Measurements from ENCODE around the gene SFRP4.

The SFRP4 gene

DNA sequence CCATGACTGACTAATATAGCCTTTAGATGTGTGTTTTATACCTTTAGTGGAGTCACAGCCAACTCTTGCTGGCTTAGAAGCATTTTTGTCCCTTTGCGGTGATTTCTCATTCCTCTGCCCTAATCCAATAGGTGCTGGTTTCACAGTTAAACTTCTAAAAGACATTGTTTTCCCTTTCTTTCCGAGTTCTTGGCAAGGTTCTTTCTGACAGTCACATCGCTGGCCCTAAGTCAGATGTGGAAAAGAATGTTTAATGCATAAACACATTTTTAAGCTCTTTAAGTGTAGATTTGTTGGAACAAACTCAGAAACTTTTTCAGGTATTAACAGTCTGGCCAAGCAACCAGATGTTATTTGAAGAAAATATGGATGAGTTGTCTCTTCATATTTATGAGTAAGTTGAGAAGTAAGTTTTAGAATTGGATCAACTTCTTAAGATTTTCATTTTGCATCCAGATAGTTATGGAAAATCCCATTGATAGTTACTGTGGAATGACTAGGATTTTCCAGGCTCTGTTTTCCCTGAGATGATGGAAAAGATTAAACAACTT lies 7.9 kb upstream of the SFRP4 start:
- no peak for DNase-seq (ENCODE audit: low spot score)

DNA sequence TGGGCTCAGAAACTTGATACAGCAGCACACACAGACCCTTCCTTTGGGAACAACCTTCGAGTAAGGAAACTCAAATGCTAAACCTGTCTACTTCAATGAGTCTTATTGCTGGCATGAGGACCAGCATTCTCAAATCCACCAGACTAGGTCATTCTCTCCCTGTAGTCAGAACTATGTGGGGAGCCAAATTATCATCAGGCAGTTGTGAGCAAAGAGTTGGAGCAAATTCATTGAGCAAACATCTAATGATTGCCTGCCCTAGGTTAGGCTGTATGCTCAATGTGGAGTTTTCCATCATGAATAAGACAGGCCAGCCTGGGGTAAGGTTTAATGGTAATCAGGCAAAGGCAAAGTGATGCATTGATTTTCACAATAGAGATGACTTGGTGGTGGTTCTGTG lies 7.4 kb upstream of the SFRP4 start:
- no peak for DNase-seq (ENCODE audit: low spot score)

DNA sequence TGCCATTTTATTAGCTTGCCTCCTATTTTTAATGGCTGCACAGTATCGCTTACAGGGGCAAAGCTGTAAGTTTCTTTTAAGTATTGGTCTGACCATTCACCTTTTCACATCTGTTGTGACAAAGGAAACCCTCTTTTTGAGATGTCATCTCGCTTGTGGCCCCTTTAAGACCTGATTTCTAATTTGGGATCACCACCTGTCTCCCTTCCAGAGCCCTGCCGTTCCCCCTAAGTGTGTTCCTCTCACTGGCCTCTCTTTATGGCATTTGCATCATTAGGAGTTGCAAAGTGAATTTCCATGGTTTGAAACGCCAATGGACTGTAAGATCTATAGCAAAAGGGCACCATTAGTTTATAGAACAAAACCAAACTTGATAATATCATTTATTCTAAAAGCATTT lies 5.3 kb upstream of the SFRP4 start:
- no peak for DNase-seq (ENCODE audit: low spot score)

DNA sequence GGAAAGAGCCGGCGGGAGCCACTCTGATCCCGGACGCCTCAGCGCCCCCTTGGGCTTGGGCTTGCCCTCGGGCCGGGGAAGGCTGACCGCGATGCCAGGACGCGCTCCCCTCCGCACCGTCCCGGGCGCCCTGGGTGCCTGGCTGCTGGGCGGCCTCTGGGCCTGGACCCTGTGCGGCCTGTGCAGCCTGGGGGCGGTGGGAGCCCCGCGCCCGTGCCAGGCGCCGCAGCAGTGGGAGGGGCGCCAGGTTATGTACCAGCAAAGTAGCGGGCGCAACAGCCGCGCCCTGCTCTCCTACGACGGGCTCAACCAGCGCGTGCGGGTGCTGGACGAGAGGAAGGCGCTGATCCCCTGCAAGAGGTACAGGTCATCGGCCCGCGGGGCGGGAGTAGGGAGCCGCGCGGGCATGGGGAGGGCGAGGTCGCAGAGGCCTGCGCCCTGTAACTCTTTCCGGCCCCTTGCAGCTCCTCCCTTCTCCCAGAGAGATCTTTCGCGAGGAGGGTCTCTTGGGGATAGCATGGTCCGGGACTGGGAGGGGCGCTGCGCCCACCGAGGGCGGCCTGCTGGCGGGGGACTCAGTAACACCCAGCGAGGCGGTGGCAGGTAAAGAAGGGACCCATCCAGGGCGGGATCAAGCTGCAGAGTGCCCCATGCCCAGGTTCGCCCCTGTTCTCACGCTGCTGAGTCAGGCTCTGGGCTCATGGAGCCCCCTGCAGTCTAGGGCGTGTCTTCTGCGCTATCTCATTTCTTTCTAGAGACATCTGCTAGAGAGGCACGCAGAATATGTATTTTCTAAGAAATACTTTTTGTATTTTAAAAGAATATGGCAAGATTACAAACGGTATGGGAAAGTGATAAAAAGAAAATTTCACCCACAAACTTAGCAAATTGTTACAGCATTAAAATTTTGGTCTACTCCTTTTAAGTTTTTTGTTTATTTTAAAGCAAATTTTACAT lies 4.5 kb upstream of the SFRP4 start:
- DNase-seq (ENCODE audit: low spot score): no peak

DNA sequence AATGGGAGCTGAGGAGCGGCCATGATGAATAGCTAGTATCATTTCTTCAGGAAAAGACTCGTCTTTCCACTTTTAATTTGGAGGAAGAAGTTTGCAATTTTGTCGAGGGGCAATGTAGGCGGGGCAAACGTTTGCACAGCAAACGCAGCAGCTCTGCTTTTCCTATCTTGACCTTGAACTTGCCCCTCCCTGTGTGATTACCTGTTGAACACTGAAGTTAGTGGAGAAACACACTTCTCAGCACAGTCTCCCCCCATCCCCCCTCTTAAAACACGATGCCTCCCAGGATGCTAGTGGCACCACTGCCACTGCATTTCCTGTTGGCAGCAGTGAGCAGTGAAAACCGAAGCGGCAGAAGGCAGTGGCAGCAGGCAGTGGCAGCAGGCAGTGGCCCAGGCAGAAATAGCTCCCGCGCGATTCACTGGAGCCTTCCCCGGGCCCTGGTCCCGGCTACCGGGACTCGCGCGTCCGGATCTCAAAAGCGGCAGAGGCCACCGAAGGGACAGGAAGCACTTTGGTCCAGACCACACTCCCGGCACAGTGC lies 3.8 kb upstream of the SFRP4 start, which contains the start of gene EPDR1:
TSS of gene EPDR1 (plus strand) at position 336 of the 544 bp plus-strand sequence. CDS start 300 bp downstream, outside the sequence.
- peak; percentile 13 for DNase-seq (ENCODE audit: low spot score)

DNA sequence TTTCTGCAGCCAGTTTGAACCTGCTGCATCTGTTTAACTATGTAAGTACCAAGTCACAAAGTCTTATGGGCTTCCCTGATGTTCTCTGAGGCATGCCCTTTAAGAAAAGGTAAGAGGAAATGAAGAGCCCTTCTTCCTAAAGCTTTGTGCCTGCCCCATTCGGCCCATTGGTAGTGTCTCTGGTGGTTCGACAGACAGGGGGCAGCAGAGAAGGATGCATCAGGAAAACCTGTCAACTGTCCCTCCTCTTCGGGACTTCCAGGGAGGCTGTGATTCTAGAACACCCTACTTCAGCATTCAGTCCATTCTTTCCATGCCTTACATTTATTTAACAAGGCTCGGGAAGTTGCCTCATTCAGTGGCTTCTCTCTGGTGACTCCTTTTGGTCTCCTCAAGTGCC lies 1.9 kb upstream of the SFRP4 start:
- no peak for DNase-seq (ENCODE audit: low spot score)

DNA sequence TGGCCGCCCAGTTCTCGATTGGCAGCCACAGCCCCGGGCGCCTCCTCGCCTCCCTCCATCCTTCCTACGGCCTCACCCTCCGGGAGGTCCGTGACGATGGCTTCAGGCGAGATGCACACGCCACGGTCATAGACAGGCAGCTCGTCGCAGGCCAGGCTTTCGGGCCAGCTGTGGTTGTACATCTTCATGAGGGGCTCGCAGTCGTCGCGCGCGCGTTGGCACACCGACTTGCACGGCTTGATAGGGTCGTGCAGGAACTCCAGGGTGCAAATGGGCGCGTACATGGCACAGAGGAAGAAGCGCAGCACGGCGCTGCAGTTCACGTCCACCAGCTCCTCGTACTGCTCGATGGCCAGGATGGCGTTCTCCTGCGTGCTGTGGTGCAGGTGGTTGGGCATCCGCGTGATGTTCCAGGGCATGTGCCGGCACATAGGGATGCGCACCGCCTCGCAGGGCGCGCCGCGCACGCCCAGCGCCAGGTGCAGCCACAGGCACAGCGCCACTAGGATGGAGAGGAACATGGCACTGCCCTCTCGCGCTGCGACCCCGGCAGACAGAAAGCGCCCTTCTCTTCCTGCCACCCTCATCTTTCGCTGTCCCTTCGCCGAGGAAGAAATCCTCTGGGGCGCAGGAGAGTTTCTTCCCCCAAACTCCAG lies 472 bp downstream of the SFRP4 start:
- no peak for DNase-seq (ENCODE audit: low spot score)

DNA sequence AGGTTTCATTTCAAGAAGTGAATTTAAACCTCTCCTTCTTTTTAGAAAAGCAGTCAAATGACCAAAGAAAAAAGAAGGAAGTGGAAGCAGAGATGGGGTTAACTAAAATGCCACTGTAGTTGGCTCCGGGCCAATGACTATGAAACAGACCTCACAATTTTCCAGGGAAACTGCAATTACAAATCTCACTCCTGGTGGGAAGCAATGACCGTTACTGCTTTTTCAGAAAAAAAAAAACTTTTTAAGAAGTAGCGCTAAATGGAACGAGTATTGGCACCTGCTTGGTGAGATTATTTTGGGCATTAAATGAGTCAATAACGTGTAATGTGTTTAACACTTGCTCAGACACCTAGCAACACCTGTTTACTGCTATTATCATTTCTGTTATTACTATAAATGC lies 1.2 kb downstream of the SFRP4 start:
- no peak for DNase-seq (ENCODE audit: low spot score)

DNA sequence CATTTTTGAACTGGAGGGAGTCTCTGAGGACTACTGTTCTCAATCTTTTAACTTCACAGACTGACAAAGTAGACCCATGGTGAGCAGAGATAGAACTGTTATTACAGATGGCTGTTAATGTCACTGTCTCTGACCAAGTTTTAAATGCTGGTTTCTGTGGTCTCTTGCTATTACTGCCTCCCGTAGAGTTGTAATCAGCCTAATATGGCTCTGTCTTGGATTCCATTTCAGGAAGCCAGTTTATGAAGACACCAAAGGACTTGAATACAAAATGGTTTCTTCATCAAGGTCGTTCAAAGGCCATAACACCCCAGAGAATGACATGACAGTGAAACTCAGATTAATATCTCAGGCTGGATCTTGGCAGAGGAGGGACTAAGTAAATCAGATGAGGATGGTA lies 3.9 kb downstream of the SFRP4 start:
- no peak for DNase-seq (ENCODE audit: low spot score)

DNA sequence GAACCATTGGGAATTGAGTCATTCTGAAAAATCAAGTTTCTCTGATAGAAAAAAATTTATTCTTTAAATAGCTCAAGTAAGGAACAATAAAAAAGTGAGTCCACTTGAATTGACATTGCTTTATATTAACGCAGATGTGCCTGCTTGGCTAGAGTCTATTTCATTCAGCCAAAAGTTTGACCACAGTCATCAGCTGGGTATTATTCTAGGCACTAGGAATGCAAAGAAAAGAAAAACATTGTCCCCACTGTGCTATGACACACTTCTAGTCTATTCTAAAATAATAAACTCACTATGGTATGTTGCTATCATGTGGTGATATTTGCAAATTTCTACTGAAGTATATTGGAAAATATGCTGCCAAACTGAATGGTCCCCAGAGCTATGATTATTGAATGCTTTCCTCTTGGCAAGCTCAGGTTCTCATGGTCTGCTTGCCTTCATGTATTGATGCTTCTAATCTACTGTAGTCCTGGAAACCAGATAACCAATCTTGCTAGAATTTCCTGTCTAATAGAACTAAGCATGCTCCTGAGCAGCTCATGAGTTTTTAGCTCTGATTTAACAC lies 8.3 kb downstream of the SFRP4 start:
- peak; percentile 7 for DNase-seq (ENCODE audit: low spot score)

DNA sequence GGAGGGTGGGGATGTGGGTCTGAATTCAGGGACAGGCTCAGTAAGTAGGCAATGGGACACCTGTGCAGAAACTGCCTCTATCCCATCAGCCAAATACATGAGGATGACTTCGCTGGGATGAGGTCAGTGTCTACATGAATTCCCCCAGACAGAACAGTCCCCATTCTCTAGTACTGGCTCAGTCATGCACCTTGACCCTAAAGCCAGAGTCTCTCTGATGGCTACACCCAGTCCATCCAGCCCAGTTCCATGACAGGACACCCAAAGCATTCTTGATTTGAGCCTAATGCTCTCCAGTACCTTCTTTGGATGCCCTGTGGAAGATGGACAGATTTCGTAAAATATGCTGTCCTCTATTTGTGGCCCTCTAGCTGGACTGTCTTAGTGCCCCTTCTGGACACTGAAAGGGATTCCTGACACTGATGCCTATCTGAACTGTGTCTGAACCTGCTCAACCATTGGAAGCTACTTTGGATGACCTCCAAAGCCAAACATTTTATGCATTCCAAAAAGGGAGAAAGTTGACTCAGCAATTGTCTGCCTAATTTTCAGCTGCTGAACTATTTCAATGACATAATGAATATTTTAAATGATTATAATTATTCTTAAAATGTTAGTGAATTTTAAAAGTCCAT lies 14.6 kb downstream of the SFRP4 start:
- peak; percentile 60 for DNase-seq (ENCODE audit: low spot score)

DNA sequence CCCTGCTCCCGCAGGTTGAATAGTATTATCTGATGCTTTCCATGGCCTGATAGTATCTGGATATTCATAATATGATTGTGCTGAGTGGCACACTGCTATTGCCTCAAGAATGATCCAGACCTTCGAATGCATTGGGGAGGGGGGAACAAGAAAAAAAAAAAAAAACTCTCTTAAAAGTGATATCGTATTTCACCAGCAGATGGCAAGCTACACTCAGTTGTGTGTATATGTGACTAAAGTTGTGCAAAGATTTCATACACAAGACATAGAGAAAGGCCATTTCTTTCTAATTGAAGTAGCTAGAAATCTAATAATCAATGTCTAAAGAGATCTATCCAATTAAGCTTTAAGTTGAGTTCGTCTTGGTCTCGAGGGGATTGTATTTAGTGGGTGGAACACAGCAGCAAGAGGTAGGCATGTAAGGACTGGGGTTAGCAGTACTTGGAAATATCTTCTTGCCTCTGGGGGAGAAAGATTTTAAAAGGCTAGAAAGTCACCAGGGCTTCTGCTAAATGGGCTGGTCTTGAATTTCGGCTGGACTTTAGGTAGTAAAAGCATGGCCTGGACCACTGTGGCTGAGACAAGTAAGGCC lies 15.3 kb downstream of the SFRP4 start:
- peak; percentile 40 for DNase-seq (ENCODE audit: low spot score)

DNA sequence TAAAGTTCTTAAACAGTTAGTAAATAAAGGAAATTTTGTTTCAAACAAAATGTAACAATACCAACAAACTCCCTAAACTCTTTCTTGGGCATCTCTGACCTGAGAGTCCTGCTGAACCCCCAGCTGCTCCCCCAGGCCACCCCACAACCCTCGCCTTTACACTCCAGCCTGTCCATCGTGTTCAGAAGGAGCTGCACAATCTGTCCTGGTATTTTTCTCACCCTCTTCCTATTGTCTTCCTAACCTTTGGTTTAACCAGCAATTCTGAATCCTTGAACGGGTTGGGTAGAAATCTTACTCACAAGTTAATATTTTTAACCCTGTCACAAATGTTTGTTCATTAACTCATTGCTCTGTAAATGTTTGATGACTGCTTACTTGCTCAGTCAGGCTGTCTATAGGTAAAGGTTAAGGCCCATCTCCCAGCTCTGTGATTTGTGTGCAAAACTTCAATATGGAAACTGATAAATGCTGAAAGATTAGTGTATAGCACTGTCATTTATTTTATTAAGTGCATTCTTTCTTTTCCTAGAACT lies 16.8 kb downstream of the SFRP4 start:
- DNase-seq (ENCODE audit: low spot score): no peak

DNA sequence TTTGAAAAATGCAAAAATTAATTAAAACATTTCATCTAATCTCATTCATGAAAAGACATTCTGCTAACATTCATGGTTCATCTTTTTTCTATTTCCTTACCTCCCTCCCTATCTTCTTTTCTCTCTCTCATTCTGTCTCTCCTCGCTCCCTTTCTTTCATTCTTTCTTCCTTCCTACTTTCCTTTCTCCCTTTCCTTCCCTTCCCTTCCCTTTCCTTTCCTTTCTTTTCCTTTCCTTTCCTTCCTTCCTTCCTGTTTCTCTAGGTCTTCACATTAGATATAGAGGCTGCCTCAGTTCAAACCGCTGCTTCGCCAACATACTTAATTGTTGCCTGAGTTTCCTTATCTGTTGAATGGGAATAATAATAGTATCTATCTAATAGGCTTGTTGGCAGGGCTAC lies 21.9 kb downstream of the SFRP4 start:
- DNase-seq (ENCODE audit: low spot score): no peak

DNA sequence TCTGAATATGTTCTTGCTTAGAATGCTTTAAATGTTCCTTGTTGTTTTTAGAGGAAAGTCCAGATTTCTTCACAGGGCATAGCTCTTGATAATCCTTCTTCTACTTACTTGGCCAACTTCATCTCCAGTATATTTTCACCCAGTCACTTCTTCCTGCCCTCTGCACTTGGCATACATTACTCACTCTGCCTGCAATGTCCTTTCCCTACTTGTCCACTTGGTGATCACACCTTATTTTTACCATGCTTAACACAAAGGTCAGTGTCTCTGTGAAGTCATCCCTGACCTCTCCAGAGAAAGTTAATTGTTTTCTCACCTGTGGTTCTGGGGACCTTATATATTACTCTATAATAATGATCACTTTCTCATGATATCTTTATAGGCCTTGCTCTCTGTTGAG lies 23.3 kb downstream of the SFRP4 start:
- DNase-seq (ENCODE audit: low spot score): no peak

DNA sequence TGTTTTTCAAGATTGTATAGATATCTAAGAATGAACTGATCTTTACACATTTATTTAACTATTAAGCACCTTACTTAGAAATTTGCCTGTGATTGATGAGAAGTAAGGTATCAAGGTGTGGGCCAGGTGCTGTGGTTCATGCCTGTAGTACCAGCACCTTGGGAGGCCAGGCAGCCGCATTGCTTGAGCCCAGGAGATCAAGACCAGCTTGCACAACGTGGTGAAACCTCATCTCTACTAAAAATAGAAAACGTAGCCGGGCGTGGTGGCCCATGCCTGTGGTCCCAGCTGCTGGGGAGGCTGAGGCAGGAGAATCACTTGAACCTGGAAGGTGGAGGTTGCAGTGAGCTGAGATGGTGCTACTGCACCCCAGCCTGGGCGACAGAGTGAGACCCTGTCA lies 34.5 kb downstream of the SFRP4 start:
- DNase-seq (ENCODE audit: low spot score): no peak

Data from GM03348 (cell line).